HG03066 (cell line): ENCODE results near the gene ANGEL1.

Experiments used
- ATAC-seq: cut with Tn5 transposase; IDR thresholded peaks from one replicate; pipeline ENCODE4 v1.9.1; 2021; ENCODE audit warnings: low read depth; ENCODE audit not compliant: unreplicated experiment

Gene ANGEL1

DNA sequence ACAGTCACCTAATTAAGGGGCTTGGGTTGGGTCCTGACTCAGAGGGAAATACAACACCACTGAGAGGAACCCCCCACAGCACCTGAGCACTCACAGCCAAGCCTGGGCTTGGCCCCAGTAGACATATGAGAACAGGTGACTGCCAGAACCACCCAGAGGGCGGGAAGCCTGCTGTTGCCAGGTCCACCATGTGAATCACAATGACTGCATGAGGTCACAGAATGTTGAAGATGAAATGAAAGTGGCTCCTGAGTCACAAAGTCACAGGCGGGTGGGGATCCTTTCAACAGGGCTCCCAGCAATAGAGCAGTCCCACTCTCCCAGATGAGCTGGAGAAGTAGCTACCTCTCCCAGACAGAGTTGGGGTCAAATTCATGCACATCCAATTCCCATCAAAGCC is 13.4 kb upstream of the ANGEL1 start, which contains the start of gene LRRC74A:
Gene LRRC74A (plus strand): TSS at position 287 of the 400 bp plus-strand sequence. CDS start 290 bp downstream, outside the sequence.
- no peak for ATAC-seq

DNA sequence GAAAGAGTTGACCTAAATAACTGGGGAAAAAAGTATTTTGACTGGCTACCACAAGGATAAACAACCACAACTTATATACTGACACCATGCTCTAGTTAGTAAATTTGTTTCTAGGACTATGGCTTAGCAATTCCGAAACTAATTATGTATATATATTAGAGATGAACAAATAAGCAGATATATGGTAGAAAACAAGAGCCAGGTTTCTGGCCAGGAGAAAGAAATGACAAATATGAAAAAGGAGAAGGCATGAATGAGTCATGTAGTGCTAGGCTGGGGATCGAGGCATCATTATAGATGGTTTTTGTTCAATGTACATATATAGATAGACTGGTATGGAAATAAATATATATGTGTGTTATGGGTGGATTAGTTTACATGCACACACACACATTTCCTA is 8.0 kb upstream of the ANGEL1 start:
- no peak for ATAC-seq

DNA sequence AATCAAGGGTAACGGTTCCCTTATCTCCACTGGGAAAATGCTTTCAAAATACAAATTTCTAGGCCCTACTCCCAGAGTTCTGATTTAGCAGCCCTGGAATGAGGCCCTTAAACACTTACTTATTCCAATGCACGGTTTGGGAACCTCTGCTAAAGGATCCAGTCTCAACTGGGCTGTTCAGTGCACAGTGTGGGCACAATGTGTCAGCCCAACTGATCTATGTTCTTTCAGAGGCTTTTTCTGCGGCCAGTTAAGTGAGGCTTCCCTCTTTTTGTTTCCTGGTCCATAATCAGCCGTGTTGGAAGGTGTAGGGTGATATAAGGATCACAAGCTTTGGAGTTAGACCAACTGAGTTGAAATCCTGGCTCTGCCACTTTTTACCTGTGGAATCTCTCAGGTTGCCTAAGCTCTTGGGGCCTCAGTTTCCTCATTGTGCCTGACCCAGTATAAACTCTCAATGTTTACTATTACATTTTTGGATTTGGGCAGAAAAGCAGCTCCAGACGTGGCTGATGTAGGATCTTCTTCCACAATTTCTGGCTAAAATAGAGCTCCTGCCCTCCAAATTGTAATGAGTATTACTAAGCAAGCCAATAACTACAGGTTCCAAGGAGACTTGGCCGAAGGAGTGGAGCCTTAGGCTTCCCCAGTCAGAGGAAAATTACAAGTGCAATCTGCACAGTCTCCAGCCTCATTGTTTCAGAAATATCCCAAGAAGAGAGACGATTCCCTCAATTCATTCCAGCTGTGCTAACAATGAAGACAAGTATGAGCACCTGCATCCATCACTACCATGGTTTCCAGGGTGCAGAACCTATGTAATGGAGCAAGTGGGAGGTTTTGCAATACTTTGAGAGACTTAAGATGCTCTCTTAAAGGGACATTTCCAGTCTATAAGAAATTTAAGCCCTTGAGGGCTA is 2.3 kb upstream of the ANGEL1 start:
- no peak for ATAC-seq

DNA sequence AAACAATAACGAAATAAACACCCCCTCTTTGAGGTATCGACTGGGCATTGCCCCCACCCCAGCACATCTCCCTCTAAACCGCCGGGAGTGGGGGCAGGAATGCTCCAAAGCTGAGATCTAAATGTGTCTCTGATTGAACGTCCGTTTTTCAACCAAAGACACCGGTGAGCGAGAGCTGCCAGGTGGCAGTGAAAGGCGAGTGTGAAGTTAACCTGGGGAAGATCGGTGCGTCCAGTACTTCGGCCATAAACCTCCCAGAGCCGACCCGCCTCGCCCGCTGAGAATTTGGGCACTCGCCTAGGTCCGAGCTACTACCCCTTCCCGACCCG is 625 bp downstream of the ANGEL1 start:
- ATAC-seq, result peak; percentile 24

DNA sequence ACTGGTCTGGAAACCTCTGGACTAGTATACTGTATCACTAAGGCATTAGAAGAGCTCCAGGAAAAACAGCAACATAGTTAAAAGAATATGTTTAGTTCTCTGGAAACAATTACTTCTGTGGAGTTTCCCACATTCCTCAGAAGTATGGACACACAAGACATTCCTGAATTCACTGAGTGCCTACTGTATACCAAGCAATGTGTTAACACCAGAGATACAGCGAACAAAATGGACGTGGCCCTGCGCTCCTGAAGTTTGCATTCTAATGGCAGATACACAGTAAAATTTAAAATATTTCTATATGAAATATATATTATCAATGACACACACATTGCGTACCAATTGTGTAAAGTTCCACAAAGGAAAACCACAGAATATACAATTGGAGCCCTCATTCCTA is 1.1 kb downstream of the ANGEL1 start:
- no peak for ATAC-seq

DNA sequence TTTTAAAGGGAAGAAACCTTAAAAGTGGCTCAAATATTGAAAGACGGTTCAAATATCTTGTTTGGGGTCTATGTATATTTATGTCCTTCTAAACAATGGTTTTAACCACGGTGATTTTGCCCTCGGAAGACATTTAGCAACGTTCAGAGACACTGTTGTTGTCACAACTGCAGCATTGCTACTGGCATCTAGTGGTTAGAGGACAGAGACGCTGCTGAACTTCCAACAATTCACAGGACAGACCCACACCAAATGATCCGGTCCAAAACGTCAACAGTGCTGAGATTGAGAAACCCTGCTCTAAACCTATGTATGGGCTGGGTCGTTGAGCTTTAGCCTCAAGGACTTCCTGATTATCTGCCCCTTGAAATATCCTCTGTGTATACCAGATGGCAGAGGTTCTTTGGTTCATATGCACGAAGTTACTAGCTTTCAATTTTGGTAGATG is 1.7 kb downstream of the ANGEL1 start:
- no peak for ATAC-seq

DNA sequence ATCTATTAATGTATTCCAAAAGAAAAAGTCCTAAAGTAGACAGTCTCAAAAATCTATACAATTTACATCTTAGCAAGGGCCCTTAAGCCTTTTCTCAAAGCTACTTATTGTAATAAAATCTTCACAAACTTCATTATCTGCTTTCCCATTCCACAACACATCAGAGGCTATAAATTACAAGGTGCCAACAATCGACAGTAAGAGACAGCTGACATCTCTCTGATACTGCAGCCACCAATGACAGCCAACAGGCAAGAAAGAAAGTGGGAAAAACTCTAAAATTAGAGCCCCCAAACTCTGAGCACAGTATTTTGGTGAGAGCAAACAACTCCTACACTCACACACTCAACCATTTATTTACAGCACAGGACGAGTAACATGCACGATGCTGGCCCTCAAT is 2.2 kb downstream of the ANGEL1 start:
- ATAC-seq, result no peak

DNA sequence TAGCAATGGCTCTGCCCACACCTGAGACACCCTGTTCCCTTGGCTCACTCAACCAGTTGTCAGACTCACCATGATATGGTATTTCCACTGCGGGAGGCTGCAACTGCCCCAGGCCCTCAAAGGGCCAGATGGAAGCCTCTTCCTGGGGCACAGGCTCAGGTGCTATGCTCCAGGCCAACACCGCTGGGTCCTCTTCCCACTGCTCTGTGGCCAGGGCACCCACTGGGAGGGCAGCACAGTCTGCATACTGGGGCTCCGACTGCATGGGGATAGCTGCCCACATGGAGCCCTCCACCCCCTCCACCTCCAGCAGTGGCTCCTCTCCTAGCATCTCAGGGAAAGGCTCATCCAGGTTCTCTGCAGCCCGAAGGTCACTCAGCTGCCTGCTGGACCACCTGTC is 3.7 kb downstream of the ANGEL1 start:
- no peak for ATAC-seq

DNA sequence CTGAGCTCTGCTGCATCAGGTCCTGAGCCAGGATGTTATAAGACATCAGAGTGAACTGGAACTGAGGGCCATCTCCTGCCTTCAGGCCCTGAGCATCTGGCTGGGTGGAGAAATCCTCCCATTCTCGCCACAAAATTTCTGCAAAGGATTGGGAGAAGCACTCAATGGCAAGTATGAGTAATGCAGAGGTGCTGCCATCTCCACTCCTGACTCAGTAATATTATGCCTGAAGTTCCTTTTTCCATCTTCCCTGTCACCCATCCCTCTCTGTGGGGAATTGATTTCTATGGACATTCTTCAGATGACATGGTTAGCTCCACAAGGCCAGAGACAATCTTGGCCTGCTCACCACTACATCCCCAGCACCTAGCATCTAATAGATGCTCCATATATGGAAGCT is 4.7 kb downstream of the ANGEL1 start:
- no peak for ATAC-seq

DNA sequence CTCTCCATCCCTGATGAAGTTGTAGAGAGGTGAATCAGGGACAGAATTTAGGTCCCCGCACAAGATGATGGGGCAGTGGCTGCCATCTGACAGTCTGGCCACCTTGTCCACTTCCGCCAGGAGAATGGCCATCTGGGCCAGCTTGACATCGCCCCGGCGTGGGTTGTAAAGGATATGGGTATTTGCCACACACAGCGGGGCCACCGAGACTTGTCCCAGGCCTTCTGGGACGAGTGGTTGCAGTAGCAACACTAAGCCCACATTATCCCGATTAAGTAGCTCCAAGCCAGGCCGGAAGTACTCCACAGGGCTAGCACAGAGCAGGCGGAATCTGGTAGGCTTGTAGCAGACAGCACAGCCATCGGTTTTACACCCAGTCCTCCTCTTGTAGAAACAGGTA is 6.2 kb downstream of the ANGEL1 start:
- ATAC-seq, result no peak

DNA sequence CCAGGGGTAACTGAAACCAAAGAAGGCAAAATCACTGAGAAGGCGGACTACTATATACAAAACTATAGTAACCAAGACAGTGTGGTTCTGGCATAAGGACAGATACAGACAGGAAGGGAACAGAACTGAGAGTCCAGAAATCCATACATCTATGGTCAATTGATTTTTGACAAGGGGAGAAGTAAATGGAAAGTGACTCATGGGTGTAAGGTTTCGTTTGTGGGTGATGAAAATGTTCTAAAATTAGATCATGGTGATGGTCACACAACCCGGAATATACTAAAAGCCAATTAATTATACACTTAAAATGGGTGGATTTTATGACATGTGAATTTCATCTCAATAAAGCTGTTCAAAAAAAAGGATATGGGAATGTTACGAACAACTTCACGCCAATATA is 18.7 kb downstream of the ANGEL1 start:
- no peak for ATAC-seq

DNA sequence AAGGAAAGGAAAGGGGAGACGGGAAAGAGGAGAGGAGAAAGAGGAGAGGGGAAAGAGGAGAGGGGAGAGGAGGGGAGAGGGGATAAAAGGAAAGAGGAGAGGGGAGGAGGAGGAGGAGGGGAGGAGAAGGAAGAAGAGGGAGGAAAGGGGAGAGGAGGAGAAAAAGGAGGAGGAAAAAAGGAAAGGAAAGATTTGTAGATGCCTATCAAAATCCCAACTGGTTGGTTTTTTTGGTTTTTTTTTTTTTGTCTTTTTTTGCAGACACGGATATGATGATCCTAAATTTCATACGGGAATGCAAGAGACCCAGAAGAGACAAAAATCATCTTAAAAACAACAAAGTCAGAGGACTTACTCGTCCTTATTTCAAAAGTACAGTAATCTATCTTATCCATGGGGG is 19.4 kb downstream of the ANGEL1 start:
- no peak for ATAC-seq

DNA sequence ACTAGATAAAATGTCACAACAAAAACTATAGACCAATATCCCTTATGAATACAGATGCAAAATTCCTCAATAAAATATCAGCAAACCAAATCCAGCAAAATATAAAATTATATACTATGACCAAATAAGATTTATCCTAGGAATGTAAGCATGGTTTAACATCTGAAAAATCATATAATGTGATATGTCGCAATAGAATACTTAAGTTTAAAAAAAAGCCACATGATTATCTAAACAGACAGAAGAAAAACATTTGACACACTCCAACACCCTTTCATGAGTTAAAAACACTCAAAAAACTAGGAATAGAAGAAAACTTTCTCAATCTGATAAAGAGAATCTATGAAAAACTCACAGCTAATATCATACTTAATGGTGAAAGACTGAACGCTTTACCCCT is 20.3 kb downstream of the ANGEL1 start:
- no peak for ATAC-seq

DNA sequence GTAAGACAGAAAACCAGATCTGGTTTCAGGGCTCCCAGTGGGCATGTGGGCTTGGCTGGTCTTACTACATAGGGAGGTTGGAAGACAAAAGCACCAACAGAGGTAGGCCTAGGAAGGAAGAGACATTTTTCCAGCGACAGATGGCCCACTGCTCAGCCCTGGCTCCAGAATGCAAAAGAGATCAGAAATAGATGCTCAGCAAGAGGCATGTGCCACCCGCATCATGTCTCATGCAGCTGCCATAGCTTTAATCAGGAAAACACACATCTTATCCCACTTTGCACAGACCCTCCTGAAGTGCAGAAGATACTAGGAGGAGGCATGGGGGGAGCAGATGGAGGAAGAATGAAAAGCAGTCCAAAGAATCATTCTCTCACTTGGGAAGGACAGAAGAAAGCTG is 26.1 kb downstream of the ANGEL1 start:
- ATAC-seq, result no peak

DNA sequence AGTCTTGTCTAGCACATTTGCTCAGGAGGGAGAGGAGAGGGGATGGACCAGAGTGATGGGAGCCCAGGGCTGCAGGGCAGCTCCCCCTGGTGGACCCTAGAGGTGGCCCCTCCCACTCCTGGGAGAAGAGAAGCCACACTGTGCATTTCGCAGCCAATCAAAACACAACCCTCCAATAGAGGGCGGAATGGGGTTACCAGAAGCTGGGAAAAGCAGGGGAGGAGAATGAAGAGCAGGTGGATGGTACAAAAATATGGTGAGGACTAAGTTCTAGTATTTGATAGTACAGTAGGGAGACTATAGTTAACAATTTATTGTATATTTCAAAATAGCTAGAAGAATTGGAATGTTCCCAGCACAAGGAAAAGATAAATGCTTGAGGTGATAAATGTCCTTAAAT is 27.8 kb downstream of the ANGEL1 start:
- peak; percentile 61 for ATAC-seq

DNA sequence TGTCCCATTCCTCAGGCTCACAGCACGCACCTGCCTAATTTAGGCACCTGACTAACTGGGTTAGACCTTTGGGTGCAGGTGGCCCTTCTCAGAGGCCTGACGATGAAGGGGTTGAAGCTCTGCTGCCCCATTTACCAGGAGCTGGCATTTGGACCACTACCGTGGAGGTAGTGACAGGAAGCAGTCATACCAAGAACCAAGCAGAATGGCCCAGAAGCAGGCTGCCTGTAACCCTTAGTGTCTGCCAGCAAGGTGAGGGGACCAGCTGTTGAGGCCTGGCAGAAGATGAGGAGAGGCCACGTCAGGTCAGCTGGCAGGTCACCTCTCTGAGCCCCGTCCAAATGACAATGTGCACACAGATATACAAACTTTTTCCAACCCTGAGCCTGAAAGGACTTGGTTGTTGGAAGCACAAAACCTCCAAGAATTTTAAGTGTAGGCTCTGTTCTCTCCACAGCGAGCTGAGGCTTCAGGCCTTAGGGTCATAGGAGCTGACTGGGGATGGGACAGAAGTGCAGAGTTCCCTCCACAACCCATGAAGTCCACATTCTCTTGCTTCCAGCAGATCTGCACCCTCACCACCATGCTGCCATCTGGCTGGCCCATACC is 28.3 kb downstream of the ANGEL1 start:
- no peak for ATAC-seq

DNA sequence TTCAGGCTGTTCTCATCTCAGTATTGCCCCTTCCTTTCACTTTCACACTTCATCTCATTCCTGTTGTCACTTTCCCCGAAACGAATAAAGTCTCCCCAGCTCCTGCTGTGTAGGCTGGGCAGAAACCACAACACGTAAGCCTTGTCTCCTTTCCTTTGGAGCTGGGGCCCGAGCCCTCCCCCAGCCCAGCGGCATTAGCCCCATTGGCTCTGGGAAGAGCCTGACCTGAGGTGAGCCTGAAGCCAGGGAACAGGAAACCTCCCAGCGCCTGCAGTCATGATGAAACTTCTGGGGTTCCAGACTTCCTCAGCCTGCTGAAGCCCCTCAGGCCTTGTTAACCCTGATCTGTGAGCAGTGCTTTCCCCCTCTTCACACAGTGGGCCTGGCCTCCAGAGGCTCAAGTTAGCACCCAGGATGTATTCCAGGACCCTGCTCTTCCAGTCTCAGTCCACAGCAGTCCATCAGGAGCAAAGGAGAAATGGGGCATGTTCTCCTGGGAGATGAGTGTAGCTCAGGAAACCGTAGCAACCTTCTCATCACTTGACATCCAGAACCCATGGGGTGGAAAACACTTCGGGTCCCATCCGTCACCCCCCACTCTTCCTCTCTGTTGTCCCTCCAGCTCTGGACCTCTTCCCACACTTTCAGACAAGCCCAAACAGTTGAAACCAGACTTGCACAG is 29.7 kb downstream of the ANGEL1 start:
- no peak for ATAC-seq

DNA sequence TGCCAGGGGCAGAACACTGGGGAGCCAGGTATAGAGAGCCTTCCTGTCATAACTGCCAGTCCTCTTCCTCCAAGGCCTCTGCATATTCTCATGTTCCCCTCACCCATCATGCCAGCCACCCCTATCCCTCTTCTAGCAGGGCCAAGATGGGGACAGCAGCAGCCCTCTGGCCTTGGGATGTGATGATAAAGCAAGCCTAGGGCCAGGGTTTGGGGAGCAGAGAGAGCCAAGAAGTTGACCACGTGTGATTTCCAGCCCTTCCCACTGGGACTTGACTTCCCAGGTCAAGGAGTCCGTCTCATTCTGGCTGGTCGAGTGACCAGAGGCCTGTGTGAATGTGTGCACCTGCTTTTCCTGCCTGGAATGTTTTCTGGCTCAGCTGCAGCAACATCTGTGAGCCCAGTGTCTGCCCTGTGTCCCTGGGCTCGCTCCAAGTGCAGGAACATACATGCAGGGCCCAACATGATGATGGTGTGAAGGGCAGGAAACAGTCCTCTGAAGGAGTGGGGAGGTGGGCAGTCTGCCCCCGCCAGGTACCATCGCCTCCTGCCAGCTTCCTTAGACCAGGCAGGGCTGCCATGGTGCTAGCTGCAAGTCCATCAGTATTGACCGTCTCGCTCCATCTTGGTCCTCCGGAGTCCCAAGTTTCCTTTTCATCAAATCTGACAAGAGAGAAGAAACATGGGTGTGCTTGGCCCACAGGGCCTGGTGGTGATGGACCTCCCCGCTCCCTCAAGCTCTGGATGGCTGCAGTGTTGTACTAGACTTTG is 30.4 kb downstream of the ANGEL1 start:
- ATAC-seq, result no peak

DNA sequence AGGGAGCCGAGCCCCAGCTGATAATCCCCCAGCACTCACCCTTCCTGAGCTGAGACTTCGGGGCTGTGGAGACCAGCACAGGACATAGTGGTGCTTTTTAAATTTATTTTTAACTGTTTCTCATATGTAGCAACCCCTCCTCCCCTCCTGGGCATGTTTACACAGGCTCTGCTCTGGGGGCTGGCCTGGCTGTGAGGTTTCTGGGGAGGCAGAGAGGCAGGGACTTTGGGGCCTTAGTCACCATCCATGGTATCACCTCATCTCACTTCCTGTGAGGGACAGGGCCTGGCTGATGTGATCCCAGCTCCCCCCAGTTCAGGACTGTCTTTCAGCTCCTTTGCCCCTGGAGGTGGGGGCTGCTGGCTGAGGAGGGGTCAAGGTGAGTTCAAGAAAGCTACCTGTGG is 31.0 kb downstream of the ANGEL1 start:
- ATAC-seq, result no peak

DNA sequence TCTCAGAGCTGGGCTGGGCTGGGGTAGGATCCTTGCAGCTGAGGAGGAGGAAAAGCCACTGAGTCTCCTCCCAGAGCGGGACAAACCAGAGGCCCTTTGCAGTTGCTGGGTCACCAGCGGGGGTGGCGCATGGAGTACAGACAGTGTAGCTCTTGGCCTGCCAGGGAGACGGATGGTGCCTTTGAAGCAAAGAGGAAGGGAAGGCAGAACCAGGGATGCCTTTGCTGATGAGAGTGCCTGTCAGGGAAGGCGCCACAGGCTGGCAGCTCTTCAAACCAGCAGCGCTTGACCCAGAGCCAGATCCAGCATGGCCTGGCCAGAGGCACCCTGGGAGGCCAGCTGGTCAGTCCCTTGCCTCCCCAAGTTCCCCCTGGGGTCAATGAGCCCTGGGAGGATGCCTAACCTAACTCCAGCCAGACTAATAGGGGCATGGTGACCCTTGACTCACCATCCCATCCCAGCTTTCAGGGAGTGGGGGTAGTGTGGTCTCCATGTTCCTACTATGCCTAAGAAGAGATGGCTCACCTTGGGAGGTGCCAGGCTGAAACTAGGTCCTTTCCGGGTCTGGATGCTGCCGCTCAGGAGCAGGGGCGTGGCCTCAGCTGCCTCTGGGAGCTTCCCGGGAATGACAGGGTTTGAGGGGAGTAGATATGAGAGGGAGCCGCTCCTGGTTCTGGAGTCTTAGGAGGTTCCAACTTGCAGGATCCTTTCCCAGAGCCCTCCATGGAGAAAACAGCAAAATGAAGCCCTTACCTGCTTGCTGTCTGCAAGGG is 31.6 kb downstream of the ANGEL1 start:
- ATAC-seq, result no peak
